Lower leg skin (tissue), 3 donors: Measurements from ENCODE around the gene CCDC144A.
"Not testable (repeated sequence)": the region's sequence is repeated elsewhere in the genome, so short reads cannot be mapped to it uniquely, and the experiment has no call there.

Experiments
- CTCF ChIP-seq, 3 donors: fragments of 450-650 bp; IDR thresholded peaks; one replicate each; pipeline ENCODE4 v1.5.1; 2016; ENCODE audit warnings: antibody characterized with exemption in 3 of 3, mild to moderate bottlenecking in 3 of 3, moderate library complexity in 2 of 3
- POLR2A ChIP-seq, 2 donors: fragments of 450-650 bp; IDR thresholded peaks; one replicate each; pipeline ENCODE4 v1.6.1; 2016 to 2017; ENCODE audit warnings: antibody characterized with exemption in 2 of 2, mild to moderate bottlenecking in 1 of 2, moderate library complexity in 1 of 2

GRCh38 chr17:16697603-16698002 is 7.6 kb downstream of the CCDC144A start:
- not testable (repeated sequence) for TF ChIP-seq POLR2A, CTCF (IDR thresholded peaks at IDR 0.05)
